GM23248 (cell line): Measurements from ENCODE around the gene GTF2H4. TPM values are rescaled to one million over a fixed set of nuclear protein-coding genes. Genes with fewer than 3 reads are reported as not detected.
"Not testable (repeated sequence)": the region's sequence is repeated elsewhere in the genome, so short reads cannot be mapped to it uniquely, and the experiment has no call there.

Experiments used
- DNase-seq: peaks from one replicate; pipeline ENCODE4 v3.0.0-alpha.2; 2015
- H2AFZ ChIP-seq: fragments of 200-600 bp; sonication (generic); 2 replicates; pipeline ENCODE4 v1.6.1; 2016; ENCODE audit warnings: antibody characterized with exemption
- H3F3A ChIP-seq: fragments of 200-600 bp; sonication (generic); 2 replicates; pipeline ENCODE4 v1.6.1; 2016; ENCODE audit warnings: mild to moderate bottlenecking, antibody characterized with exemption, mixed run types; ENCODE audit not compliant: insufficient read depth
- H3K27ac ChIP-seq: fragments of 200-600 bp; sonication (generic); 2 replicates; pipeline ENCODE4 v1.5.1; 2016; ENCODE audit warnings: mild to moderate bottlenecking
- H3K27me3 ChIP-seq: fragments of 200-600 bp; sonication (generic); replicated peaks from 2 replicates; pipeline ENCODE4 v1.6.1; 2016; ENCODE audit warnings: mild to moderate bottlenecking; ENCODE audit not compliant: insufficient read depth
- H3K36me3 ChIP-seq: fragments of 200-600 bp; sonication (generic); 2 replicates; pipeline ENCODE4 v1.6.1; 2016; ENCODE audit warnings: low read depth, mild to moderate bottlenecking
- H3K4me1 ChIP-seq: fragments of 200-600 bp; sonication (generic); 2 replicates; pipeline ENCODE4 v1.6.1; 2016; ENCODE audit warnings: mild to moderate bottlenecking; ENCODE audit not compliant: insufficient read depth
- H3K4me2 ChIP-seq: fragments of 200-600 bp; sonication (generic); one replicate; pipeline ENCODE4 v1.6.1; 2016; ENCODE audit warnings: mild to moderate bottlenecking; ENCODE audit not compliant: unreplicated experiment
- H3K4me3 ChIP-seq: fragments of 200-600 bp; sonication (generic); 2 replicates; pipeline ENCODE4 v1.5.1; 2016; ENCODE audit warnings: mild to moderate bottlenecking
- H3K79me2 ChIP-seq: fragments of 200-600 bp; sonication (generic); 2 replicates; pipeline ENCODE4 v1.6.1; 2016; ENCODE audit warnings: mild to moderate bottlenecking; ENCODE audit not compliant: insufficient read depth
- H3K9ac ChIP-seq: fragments of 200-600 bp; sonication (generic); 2 replicates; pipeline ENCODE4 v1.6.1; 2016; ENCODE audit warnings: mild to moderate bottlenecking
- H3K9me2 ChIP-seq: fragments of 200-600 bp; sonication (generic); 2 replicates; pipeline ENCODE4 v1.6.1; 2016; ENCODE audit warnings: mixed run types, mild to moderate bottlenecking, moderate library complexity; ENCODE audit not compliant: insufficient read depth
- H3K9me3 ChIP-seq: fragments of 200-600 bp; sonication (generic); one replicate; pipeline ENCODE4 v1.6.1; 2017; ENCODE audit warnings: low read depth
- H4K20me1 ChIP-seq: fragments of 200-600 bp; sonication (generic); 2 replicates; pipeline ENCODE4 v1.6.0; 2016; ENCODE audit not compliant: insufficient read depth
- EZH2 ChIP-seq: fragments of 200-600 bp; sonication (generic); IDR thresholded peaks from 2 replicates; pipeline ENCODE4 v1.6.1; 2018; ENCODE audit warnings: antibody characterized with exemption, mild to moderate bottlenecking; ENCODE audit not compliant: insufficient read depth, poor library complexity, severe bottlenecking
- EZH2phosphoT487 ChIP-seq: fragments of 200-600 bp; sonication (generic); IDR thresholded peaks from 2 replicates; pipeline ENCODE4 v1.6.1; 2018; ENCODE audit warnings: antibody characterized with exemption, moderate library complexity, mild to moderate bottlenecking, low read depth; ENCODE audit not compliant: insufficient read depth
- WGBS, 2 experiments: methylation state at CpG; one replicate each; pipeline ENCODE4 v1.1.6; 2015 to 2017; ENCODE audit warnings: low lambda C conversion rate in 2 of 2, low coverage in 1 of 2; ENCODE audit errors: missing lambda C conversion rate in 2 of 2; 5-methylcytosine and 5-hydroxymethylcytosine counted together
- in situ Hi-C: fragments of 300-500 bp; cut with MboI; formaldehyde crosslinking; loops from 2 replicates; pipeline ENCODE4 v1.15.0; 2020
- polyA plus RNA-seq: library from polyadenylated mRNA; unstranded; fragments of >200 nt; fragmentation: Nextera tagmentation; extraction: Ambion mirVana; gene quantifications from 2 replicates; pipeline ENCODE4 v1.2.1, GENCODE V29; 2016
- total RNA-seq: library from RNA; depleted of rRNA; stranded (reverse); fragments of >200 nt; shearing (Covaris generic); gene quantifications from 2 replicates; pipeline ENCODE4 v1.2.3, GENCODE V29; 2014

GTF2H4 gene
- total and polyA plus RNA-seq, 2 experiments from 2014 or later, result 5.3 to 21.7 TPM

GRCh38 chr6:30873137-30873640, 34.8 kb upstream of the GTF2H4 start:
- Histone ChIP-seq H2AFZ (no peak overlapping the region), H3K9me2 (no peaks in the 10 kb centered on the region), H3K27me3 (0 out of 2 replicates have a peak, but pooled peaks cover 5% of the 10 kb centered on the region), H3K79me2 (no peaks in the 10 kb centered on the region), H3F3A (no peaks in the 10 kb centered on the region), H3K27ac (no peak overlapping the region), H4K20me1 (no peaks in the 10 kb centered on the region), H3K36me3 (no peaks in the 10 kb centered on the region), H3K4me1 (peaks cover 8% of the 10 kb centered on the region; the same call in 1 of the 2 replicates), H3K4me2 (no peak overlapping the region), H3K4me3 (no peak overlapping the region), H3K9me3 (no peaks in the 10 kb centered on the region), H3K9ac (no peak overlapping the region)
- in situ Hi-C loops, result loop anchor here (10.0 kb wide), 1 partner anchor 138 kb away; no protein-coding TSS in a partner anchor
- no peak for DNase-seq
- no peak for TF ChIP-seq EZH2phosphoT487
- TF ChIP-seq EZH2, result no peak
- WGBS, 2 experiments, result 91 to 93% methylated on average over 2 of the region's 2 CpGs

- not testable (repeated sequence) for H3K4me3 ChIP-seq, H3K36me3 ChIP-seq, H3K27ac ChIP-seq, H2AFZ ChIP-seq, H3K27me3 ChIP-seq, DNase-seq, H3K9ac ChIP-seq, H3K4me2 ChIP-seq, H4K20me1 ChIP-seq, H3K4me1 ChIP-seq, H3K79me2 ChIP-seq, H3F3A ChIP-seq, H3K9me3 ChIP-seq, H3K9me2 ChIP-seq
- WGBS, 2 experiments, result 89 to 93% methylated on average over 3 of the region's 3 CpGs
- in situ Hi-C loops, result loop anchor here (10.0 kb wide), 1 partner anchor 139 kb away; no protein-coding TSS in a partner anchor
Observed at GRCh38 chr6:30873795-30874194, 34.2 kb upstream of the GTF2H4 start.

GRCh38 chr6:30875244-30876038, 32.6 kb upstream of the GTF2H4 start:
- no peak overlapping the region for H3K9ac ChIP-seq
- H3K27ac ChIP-seq, result no peak overlapping the region
- H2AFZ ChIP-seq, result no peak overlapping the region
- no peak overlapping the region for H3K4me2 ChIP-seq
- no peaks in the 10 kb centered on the region for H3K9me2 ChIP-seq
- H4K20me1 ChIP-seq, result no peaks in the 10 kb centered on the region
- in situ Hi-C loops, result loop anchor here (10.0 kb wide), 1 partner anchor 141 kb away; no protein-coding TSS in a partner anchor
- H3K27me3 ChIP-seq, result no peaks in the 10 kb centered on the region
- H3K4me3 ChIP-seq, result no peak overlapping the region
- H3F3A ChIP-seq, result no peaks in the 10 kb centered on the region
- no peaks in the 10 kb centered on the region for H3K9me3 ChIP-seq
- 90 to 92% methylated on average over 18 of the region's 18 CpGs for WGBS, 2 experiments
- TF ChIP-seq EZH2, result no peak
- DNase-seq, result no peak
- H3K79me2 ChIP-seq, result no peaks in the 10 kb centered on the region
- peaks cover 8% of the 10 kb centered on the region; the same call in 1 of the 2 replicates for H3K4me1 ChIP-seq
- no peaks in the 10 kb centered on the region for H3K36me3 ChIP-seq

- TF ChIP-seq EZH2phosphoT487 (no peak), EZH2 (no peak)
- Histone ChIP-seq H3K4me2 (no peak overlapping the region), H3F3A (no peaks in the 10 kb centered on the region), H3K79me2 (no peaks in the 10 kb centered on the region), H4K20me1 (no peaks in the 10 kb centered on the region), H3K4me3 (no peak overlapping the region), H3K9me3 (no peaks in the 10 kb centered on the region), H3K4me1 (peaks cover 8% of the 10 kb centered on the region; the same call in 1 of the 2 replicates), H3K27me3 (no peaks in the 10 kb centered on the region), H3K9me2 (no peaks in the 10 kb centered on the region), H3K27ac (0 out of 2 replicates have a peak overlapping the region, but pooled peaks have one; percentile 4), H3K9ac (no peak overlapping the region), H2AFZ (no peak overlapping the region), H3K36me3 (no peaks in the 10 kb centered on the region)
- peak; percentile 82 for DNase-seq
- 58 to 61% methylated on average over 4 of the region's 4 CpGs for WGBS, 2 experiments
- in situ Hi-C loops, result loop anchor here (10.0 kb wide), 1 partner anchor 141 kb away; no protein-coding TSS in a partner anchor
Observed at GRCh38 chr6:30876039-30876730, 31.8 kb upstream of the GTF2H4 start.
